Stomach (tissue), 4 donors: ENCODE measurements around the gene PCDHA8.

Experiments used
- EP300 ChIP-seq: sonication (generic); formaldehyde crosslinking; IDR thresholded peaks from one replicate; pipeline ENCODE4 v1.6.1; 2017; ENCODE audit warnings: antibody characterized with exemption
- POLR2A ChIP-seq, 4 donors: fragments of 450-650 bp; IDR thresholded peaks; one replicate each; pipeline ENCODE4 v1.6.1; 2016; ENCODE audit warnings: antibody characterized with exemption in 4 of 4, control low read depth in 2 of 4, mild to moderate bottlenecking in 1 of 4, moderate library complexity in 1 of 4
- POLR2AphosphoS5 ChIP-seq, 3 donors: sonication (generic); formaldehyde crosslinking; IDR thresholded peaks; one replicate each; pipeline ENCODE4 v1.6.1; 2016; ENCODE audit warnings: antibody characterized with exemption in 3 of 3
- TF ChIP-seq, protein P1 (sequence below), 7 experiments: fragments of 450-650 bp in 4 of 7; fragments of 200-600 bp in 3 of 7; sonication (generic) in 3 of 7; IDR thresholded peaks; one replicate each; pipeline ENCODE4 v1.5.1; 2016 to 2019; ENCODE audit warnings: antibody characterized with exemption in 7 of 7, control low read depth in 2 of 7, mild to moderate bottlenecking in 1 of 7

GRCh38 chr5:140869555-140869886 lies 28.5 kb downstream of the PCDHA8 start:
- TF ChIP-seq EP300, result no peak
- TF ChIP-seq, protein P1, sequence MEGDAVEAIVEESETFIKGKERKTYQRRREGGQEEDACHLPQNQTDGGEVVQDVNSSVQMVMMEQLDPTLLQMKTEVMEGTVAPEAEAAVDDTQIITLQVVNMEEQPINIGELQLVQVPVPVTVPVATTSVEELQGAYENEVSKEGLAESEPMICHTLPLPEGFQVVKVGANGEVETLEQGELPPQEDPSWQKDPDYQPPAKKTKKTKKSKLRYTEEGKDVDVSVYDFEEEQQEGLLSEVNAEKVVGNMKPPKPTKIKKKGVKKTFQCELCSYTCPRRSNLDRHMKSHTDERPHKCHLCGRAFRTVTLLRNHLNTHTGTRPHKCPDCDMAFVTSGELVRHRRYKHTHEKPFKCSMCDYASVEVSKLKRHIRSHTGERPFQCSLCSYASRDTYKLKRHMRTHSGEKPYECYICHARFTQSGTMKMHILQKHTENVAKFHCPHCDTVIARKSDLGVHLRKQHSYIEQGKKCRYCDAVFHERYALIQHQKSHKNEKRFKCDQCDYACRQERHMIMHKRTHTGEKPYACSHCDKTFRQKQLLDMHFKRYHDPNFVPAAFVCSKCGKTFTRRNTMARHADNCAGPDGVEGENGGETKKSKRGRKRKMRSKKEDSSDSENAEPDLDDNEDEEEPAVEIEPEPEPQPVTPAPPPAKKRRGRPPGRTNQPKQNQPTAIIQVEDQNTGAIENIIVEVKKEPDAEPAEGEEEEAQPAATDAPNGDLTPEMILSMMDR (IDR thresholded peaks at IDR 0.05), result no peak
- TF ChIP-seq POLR2A (IDR thresholded peaks at IDR 0.05), result no peak
- no peak for TF ChIP-seq POLR2AphosphoS5 (IDR thresholded peaks at IDR 0.05)
